ENCODE results near the gene CENPB.
"Not testable (repeated sequence)": the region's sequence is repeated elsewhere in the genome, so short reads cannot be mapped to it uniquely, and the experiment has no call there.

CENPB gene, protein sequence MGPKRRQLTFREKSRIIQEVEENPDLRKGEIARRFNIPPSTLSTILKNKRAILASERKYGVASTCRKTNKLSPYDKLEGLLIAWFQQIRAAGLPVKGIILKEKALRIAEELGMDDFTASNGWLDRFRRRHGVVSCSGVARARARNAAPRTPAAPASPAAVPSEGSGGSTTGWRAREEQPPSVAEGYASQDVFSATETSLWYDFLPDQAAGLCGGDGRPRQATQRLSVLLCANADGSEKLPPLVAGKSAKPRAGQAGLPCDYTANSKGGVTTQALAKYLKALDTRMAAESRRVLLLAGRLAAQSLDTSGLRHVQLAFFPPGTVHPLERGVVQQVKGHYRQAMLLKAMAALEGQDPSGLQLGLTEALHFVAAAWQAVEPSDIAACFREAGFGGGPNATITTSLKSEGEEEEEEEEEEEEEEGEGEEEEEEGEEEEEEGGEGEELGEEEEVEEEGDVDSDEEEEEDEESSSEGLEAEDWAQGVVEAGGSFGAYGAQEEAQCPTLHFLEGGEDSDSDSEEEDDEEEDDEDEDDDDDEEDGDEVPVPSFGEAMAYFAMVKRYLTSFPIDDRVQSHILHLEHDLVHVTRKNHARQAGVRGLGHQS

DNA sequence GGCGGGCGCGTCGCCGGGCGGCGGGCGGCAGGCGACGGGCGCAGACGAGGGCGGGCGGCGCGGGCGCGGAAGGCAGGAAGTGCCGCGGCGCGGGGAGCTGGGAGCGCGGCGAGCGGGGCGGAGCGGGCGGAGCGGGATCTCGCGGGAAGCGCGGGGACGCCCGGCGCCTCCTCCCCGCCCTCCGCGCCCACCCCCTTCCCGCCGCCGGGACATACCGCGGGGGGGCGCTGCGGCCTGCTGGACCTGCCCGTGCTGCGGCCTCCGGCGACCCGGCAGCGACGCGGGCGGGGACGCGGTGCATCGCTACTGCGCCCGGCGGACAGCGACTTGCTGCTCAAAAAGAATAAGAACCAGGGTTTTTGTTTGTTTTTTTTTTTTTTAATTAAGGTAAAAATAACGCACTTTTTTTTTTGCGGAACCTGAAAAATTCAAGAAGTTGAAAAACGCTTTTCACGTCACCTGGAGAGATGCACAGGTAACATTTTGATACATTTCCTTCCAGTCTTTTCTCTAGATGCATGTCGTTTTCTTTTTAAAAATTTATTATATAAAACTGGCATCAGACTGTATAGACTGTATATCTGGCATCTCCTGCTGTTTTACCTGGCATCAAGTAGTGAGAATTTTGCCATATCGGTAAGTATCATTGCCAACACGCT is at the start of gene CENPB:
TSS of gene CENPB (minus strand) at position 76 of the 659 bp plus-strand sequence. CDS start 257 bp downstream, outside the sequence.
- DNase-seq (ENCODE audit: low spot score) = peak; percentile 88

DNA sequence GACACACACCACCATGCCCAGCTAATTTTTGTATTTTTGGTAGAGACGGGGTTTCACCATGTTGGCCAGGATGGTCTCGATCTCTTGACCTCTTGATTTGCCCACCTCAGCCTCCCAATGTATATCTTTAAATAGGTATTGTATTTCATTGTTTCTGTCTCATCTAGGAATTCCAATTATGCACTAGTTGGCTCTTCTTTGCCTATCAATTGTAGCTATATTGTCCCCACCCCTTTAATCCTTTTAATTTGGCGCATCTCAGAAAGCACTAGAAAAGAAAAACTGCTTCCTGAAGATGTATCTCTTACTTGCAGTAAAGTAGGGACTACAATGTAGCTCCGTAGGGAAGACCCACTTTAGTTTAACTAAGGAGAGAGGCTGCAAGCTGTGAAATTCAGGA is 49.6 kb upstream of the CENPB start:
- DNase-seq (ENCODE audit: low spot score) = no peak

DNA sequence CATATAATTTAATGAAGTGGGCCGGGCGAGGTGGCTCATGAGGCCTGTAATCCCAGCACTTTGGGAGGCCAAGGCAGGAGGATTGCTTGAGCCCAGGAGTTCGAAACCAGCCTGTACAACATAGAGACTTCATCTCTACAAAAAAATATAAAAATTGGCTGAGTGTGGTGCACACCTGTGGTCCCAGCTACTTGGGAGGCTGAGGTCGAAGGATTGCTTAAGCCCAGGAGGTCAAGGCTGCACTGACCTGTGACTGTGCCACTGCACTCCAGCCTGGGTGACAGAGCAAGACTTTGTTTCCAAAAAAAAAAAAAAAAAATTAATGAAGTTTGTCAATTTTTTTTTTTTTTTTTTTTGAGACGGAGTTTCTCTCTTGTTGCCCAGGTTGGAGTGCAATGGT is 43.4 kb upstream of the CENPB start:
- DNase-seq (ENCODE audit: low spot score) = not testable (repeated sequence)

DNA sequence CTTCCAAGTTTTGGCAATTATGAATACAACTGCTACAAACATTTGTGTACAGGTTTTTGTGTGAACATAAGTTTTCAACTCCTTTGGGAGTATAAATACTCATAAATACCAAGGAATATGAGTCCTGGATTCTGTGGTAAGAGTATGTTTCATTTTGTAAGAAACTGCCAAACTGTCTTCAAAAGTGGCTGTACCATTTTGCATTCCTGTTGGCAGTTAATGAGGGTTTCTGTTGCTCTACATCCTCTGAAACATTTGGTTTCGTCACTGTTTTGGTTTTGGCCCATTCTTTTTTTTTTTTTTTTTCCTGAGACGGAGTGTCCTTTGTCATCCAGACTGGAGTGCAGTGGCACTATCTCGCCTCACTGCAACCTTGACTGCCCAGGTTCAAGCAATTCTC is 42.3 kb upstream of the CENPB start:
- DNase-seq (ENCODE audit: low spot score) = no peak

DNA sequence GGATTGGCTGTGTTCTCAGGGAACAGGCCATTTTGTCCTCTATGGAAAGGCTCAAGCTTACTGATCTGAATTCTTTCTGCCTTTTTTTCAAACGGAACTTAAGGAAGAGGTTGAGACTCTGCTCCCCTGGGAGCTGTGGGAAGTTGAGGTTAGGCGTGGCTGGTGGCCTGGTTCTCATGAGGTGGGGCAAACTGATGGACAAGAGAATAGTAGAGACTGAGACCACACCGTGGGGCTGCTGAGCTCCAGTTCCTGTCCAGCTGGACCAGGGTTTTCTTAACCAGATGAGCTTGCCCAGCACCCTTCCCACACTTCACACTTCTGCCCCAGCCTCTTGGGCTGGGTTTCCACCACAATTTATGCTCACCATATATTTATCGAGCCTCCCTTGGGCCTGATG is 39.9 kb upstream of the CENPB start:
- no peak for DNase-seq (ENCODE audit: low spot score)

DNA sequence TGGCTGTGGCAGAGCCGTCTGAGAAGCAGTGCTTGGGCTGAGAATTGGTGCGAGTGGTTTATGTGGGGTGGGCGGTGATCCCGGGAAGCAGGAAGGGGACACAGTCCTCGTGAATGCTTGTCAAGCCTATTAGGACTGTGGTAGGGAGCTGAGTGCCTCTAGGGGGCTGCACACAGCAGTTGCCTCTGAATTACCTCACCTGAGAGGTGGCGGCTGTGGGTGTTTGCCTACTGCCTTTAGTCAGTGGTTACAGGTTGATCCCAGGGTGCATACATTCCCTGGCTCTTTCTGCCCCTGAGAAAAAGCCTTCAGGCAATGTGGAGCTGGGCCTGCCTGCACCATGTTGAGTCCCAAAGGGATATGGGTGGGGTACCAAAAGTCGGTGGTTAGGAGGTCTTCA is 39.0 kb upstream of the CENPB start:
- no peak for DNase-seq (ENCODE audit: low spot score)

DNA sequence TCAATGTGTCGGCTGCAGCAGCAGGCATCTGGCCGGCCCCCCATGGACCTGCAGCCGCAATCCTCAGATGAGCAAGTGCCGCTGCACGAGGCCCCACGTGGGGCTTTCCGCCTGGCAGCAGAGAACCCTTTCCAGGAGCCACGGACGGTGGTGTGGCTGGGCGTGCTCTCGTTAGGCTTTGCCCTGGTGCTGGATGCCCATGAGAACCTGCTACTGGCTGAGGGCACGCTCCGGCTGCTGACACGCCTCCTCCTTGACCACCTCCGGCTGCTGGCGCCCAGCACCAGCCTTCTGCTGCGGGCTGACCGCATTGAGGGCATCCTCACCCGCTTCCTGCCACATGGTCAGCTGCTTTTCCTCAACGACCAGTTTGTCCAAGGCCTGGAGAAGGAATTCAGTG is 37.3 kb upstream of the CENPB start:
- DNase-seq (ENCODE audit: low spot score) = no peak

DNA sequence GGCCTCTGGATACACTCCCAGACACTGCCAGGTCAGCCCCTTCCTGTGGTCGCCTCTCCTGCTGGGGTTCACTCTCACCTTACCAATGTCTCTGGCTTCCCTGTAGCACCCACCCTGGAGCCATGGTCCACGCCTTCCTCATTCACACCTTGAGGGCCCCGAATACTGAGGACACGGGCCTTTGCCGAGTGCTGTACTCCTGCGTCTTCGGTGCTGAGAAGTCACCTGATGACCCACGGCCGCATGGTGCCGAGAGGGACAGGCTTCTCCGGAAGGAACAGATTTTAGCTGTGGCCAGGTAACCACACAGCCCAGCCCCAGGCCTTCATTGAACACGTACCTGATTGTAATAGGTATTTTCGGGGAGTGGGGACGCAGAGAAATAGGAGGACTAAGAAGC is 35.5 kb upstream of the CENPB start:
- DNase-seq (ENCODE audit: low spot score) = no peak

DNA sequence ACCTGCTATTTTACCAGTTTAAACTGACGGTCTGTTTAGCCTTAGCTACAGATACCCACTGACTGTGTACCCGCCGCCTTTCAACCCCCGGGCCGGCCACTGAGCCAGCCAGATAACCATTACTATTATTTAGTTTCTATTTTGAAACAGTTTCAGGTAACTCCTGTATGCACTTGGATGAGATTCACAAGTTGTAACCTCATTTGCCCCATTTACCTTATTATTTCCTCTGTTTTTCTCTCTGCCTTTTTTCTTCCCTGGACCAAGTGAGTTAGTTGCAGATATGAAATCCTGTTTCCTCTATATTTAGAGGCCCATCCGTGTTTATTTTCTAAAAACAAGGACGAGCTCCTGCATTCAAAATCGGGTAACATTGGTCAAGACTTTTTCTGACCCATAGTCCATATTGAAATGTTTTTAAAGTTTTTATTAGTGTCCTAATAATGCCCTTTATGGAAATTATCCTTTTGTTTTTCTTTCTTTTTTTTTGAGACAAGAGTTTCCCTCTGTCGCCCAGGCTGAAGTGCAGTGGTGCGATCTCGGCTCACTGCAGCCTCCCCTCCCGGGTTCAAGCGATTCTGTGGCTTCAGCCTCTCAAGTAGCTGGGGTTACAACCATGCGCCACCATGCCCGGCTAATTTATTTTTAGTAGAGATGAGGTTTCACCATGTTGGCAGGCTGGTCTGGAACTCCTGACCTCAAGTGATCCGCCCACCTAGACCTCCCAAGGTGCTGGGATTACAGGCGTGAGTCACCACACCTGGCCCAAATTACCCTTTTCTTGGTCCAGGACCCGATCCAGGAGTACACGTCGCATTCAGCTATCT is 34.6 kb upstream of the CENPB start:
- peak; percentile 17 for DNase-seq (ENCODE audit: low spot score)

DNA sequence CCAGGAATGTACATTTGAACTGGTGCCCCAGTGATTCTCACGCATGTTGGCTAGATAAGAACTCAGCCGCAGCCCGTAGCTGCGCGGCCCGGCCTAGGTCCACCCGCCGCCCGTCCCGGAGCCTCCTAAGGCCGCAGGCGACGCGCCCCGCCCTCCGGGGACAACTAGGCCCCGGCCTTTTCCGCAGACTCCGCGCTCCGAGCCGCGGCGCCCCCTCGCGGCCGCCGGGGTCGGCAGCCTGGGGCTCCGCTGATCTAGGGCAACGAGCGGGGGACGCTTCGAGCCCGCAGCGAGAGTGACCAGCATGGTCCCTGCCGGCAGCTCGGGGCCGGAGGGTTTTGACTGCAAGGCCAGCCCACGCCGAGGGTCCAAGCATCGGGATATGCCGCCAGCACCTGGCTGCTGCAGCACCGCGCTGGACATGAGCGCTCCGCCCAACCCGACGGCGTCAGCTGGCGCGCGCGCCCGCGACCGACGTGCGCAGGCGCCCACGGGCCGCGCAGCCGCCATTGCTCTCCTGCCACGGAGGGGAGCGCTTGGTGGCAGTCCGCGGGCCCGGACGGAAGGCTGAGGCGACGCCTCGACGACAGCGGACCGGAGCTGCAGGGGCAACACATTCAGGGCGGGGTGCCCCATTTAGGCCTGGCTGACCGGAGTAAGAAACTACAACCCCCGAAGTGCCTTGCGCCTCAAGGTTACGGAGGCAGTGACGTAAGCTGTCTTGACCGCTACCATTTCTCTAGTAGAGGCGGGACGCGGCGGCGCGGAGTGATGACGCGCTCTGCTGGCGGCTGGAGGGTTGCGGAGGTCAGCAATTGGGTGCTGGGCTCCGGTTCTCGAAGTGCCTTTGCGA is 33.7 kb upstream of the CENPB start, which contains the start of gene AP5S1:
TSS of gene AP5S1 (plus strand) at position 500 of the 853 bp plus-strand sequence. CDS start 1,571 bp downstream, outside the sequence.
- DNase-seq (ENCODE audit: low spot score) = peak; percentile 95

DNA sequence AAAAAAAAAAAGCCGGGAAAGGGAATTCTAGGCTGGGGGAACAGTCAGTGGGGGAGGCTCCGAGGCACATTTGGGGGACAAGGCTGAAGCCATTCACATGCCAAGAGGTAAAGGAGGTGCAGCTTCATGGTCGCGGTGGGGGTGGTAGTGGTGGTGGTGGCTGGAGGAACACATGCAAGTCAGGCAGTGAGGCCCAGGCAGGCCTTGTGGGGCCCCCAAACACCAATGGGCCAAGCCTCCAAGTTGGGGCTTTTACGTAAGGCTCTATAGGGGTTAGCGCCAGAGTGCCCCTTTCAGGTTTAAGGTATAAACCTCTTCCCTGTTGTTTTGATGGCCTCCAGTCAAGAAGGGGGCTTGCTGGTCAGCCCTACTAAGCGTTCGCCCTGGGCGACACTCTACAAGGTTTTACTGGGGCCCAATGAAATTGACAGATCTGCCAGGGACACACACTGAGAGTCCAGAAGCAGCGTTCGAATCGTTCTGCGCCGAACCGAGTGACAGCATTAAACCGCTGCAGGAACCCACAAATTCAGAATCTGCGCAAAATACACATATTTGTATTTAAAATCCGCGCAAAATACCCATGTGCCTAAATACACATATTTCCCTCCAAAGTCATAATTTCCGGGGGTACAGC is 33.0 kb upstream of the CENPB start:
- DNase-seq (ENCODE audit: low spot score) = no peak

DNA sequence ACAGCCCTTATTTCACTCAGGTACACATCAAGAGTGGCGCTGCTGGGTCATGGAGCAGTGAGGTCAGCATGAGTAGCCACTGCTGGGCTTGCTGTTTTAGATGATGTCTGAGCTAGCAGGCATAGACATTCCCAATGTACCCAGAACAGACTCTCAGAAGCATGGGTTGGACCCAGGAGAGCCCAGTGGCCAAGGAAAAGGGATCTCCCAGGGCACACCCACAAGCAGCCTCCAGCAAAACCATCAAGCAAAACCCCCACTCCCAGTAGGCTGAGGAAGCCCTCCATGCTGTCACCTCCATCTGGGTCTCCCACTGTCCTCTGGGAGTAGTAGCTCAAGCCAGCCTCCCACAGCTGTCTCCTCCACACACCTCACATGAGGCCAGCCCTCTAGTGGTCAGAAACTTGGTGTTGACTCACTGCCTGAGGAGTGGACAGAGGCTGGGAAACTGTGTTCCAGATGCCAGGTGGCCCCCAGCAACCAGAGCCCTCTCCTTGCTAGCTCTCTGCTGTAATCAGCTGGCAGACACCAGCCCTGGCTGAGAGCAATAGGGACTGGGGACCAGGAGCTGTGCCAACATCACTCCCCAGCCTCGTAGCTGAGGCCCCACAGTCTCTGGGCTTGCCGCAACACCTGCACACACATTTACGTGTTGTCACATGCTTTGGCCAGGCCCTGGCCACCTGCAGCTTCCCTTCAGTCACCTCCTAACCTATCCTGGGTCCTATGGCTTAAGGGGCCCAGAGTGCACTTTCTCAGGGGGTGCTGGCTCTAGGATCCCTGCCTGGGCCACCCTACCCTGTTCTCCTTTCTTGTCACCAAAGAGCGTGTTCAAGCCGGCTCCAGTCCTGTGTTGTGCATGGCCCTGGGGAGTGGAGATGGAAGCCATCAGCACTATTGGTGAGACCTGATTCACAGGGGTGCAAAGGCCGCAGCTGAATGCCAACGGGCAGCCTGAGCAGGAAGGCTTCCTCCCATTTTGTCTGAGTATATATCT is 31.9 kb upstream of the CENPB start:
- DNase-seq (ENCODE audit: low spot score) = peak; percentile 81

DNA sequence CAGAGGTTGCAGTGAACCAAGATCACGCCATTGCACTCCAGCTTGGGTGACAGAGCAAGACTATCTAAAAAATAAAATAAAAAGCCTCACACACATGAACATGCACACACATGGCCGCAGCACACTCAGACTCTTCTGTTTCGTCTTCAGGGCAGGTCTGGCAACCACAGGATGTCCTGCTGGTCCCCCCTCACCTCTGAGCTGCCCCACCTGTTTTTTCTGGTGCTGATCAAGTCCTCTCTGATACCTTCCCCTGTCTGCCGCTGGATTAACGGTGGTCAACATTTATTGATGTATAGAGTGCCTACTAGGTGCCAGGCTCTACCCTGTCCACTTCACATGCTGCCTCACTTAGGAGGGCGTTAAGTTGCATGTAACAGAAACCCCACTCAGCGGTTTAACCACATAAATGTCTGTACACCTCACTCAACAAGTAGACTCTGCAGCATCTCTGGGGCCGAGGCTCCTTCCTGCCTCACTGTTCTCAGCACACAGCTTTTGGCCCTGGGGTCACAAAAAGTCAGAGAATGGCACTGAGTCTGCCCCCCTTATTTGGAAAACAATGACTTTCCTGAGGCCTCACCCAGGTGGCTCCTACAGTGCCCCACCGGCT is 29.3 kb upstream of the CENPB start:
- DNase-seq (ENCODE audit: low spot score) = no peak

DNA sequence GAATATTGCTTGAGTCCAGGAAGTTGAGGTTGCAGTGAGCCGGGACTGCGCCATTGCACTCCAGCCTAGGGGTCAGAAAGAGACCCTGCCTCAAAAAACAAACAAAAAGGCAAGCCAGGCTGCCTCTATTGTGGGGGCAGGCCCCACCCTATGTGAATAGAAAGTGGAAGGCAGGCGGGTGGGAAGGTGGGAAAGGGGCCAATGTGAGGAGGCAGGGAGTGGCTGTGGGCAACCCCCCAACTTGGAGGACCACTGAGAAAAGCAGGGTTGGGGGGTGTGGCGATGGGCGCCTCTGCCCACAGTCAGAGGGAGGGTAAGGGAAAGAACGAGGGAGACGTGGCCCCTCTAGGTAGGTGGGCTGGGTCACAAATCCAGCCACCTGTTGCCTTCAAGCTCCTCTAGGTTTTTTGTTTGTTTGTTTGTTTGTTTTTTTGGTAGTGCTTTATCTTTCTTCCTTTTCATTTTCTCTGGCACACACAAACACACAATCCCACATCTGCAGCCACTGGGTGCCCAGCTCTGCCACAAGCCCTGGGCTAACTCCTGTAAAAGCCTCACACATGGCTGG is 28.5 kb upstream of the CENPB start:
- DNase-seq (ENCODE audit: low spot score) = no peak

DNA sequence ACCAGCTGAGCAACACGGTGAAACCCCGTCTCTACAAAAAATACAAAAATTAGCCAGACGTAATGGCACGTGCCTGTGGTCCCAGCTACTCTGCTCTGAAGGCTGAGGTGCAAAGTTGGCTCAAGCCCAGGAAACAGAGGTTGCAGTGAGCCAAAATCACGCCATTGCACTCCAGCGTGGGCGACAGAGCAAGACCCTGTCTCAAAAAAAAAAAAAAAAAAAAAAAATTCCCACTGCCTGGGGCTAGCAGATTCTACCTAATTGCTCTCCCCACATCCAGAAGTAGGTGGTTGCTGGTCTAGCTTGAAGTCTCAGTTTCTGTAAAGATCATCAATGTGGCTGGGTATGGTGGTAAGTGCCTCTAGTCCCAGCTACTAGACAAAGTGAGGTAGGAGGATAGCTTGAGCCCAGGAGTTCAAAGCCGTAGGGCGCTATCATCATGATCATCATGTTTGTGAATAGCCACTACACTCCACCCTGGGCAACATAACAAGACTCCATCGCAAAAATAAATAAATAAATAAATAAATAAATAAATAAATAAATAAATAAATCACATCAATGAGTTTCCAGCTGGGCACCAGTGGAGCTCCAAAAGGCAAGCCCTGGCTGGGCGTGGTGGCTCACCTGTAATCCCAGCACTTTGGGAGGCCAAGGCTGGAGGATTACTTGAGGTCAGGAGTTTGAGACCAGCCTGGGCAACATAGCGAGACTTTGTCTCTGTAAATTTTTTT is 27.5 kb upstream of the CENPB start:
- no peak for DNase-seq (ENCODE audit: low spot score)

DNA sequence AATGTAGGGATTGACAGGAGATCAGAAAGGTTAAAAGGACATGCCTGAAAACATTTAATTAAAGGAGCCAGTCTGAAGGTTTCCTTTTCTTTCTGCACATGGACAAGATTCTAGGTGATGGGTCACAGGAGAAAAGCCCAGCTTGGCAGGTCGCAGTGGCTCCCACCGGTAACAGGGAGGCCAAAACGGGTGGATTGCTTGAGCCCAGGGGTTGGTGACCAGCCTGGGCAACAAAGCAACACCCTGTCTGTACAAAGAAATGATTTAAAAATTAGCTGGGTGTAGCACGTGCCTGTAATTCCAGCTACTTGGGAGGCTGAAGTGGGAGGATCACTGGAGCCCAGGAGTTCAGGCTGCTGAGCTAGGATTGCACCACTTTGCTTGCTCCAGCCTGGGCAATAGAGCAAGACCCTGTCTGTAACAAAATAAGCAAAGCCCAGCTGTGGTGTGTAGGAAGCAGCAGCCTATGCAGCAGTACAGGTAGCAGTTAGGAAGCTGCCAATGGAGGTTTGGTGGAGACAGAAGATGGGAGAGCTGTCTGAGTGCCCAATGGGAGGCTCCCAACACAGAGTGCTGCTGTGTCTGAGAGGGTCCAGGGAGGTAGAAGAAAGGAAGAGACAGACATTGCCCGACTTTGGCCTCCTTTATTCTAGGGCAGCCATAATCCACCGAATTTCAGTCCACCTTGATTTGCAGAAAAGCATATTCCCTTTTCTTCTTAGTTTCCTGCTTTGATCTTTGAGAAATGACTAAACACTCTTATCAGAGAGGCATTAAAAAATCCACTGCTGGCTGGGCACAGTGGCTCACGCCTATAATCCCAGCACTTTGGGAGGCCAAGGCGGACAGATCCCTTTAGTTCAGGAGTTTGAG is 26.7 kb upstream of the CENPB start:
- no peak for DNase-seq (ENCODE audit: low spot score)

DNA sequence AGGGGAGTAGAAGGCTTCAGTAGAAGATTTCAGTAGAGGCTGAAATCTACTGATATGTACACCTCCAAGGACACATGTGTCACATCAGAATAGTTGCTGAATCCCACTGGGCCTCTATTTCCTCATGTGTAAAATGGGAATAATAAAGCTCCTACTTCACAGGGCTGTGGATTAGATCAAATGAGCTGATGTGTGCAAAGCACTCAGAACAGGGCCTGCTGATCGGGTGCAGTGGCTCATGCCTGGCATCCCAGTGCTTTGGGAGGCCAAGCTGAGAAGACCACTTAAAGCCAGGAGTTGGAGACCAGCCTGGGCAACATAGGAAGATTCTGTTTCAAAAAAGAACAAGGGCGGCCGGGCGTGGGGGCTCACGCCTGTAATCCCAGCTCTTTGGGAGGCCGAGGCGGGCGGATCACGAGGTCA is 25.7 kb upstream of the CENPB start:
- DNase-seq (ENCODE audit: low spot score) = no peak
